Liver (tissue), 9 donors: ENCODE measurements around the gene GSC. TPM values are rescaled to one million over a fixed set of nuclear protein-coding genes. Genes with fewer than 3 reads are reported as not detected.

Experiments
- DNase-seq: peaks from one replicate; pipeline ENCODE4 v3.0.0-alpha.2; 2017; ENCODE audit warnings: low spot score
- H3K27ac ChIP-seq, 2 donors: one replicate each; pipeline ENCODE4 v1.7.0; 2013; ENCODE audit warnings: inconsistent platforms in 2 of 2, low read length in 2 of 2, control low read depth in 1 of 2, low read depth in 1 of 2, mild to moderate bottlenecking in 1 of 2
- H3K27me3 ChIP-seq, 4 donors: one replicate each; pipeline versions ENCODE4 v1.6.1 to v1.7.0; 2013; ENCODE audit warnings: low read length in 3 of 4, inconsistent platforms in 1 of 4, mild to moderate bottlenecking in 1 of 4, moderate library complexity in 1 of 4; ENCODE audit not compliant: control insufficient read depth in 4 of 4, insufficient read depth in 4 of 4
- H3K36me3 ChIP-seq, 4 donors: one replicate each; pipeline versions ENCODE4 v1.6.1 to v1.7.0; 2013; ENCODE audit warnings: low read length in 3 of 4, mild to moderate bottlenecking in 3 of 4, low read depth in 1 of 4, moderate library complexity in 1 of 4; ENCODE audit not compliant: control insufficient read depth in 4 of 4, insufficient read depth in 3 of 4
- H3K4me1 ChIP-seq, 4 donors: one replicate each; pipeline versions ENCODE4 v1.6.1 to v1.7.0; 2013; ENCODE audit warnings: low read length in 3 of 4, mild to moderate bottlenecking in 3 of 4, moderate library complexity in 1 of 4; ENCODE audit not compliant: control insufficient read depth in 4 of 4, insufficient read depth in 4 of 4
- H3K4me3 ChIP-seq, 3 donors: one replicate each; pipeline versions ENCODE4 v1.6.1 to v1.7.0; 2013; ENCODE audit warnings: low read length in 3 of 3, control low read depth in 1 of 3, low read depth in 1 of 3, mild to moderate bottlenecking in 1 of 3
- H3K9ac ChIP-seq, 2 donors: one replicate each; pipeline ENCODE4 v1.7.0; 2013; ENCODE audit warnings: low read length in 2 of 2, mild to moderate bottlenecking in 2 of 2, moderate library complexity in 2 of 2, control low read depth in 1 of 2, low read depth in 1 of 2
- H3K9me3 ChIP-seq, 4 donors: one replicate each; pipeline versions ENCODE4 v1.6.1 to v1.7.0; 2013; ENCODE audit warnings: low read length in 3 of 4; ENCODE audit not compliant: control insufficient read depth in 4 of 4
- EGR1 ChIP-seq, 2 donors: IDR thresholded peaks; 2 replicates each; pipeline ENCODE4 v1.6.1; 2016 to 2018; ENCODE audit warnings: antibody characterized with exemption in 2 of 2, low read depth in 2 of 2
- FOXA1 ChIP-seq: IDR thresholded peaks from 2 replicates; pipeline ENCODE4 v1.6.1; 2016; ENCODE audit warnings: antibody characterized with exemption
- FOXA2 ChIP-seq: IDR thresholded peaks from 2 replicates; pipeline ENCODE4 v1.6.1; 2016; ENCODE audit warnings: antibody characterized with exemption
- GABPA ChIP-seq, 2 donors: IDR thresholded peaks in 1 of 2; conservative IDR thresholded peaks in 1 of 2; 2 replicates each; pipeline ENCODE4 v1.6.1; 2016; ENCODE audit warnings: antibody characterized with exemption in 2 of 2, mild to moderate bottlenecking in 1 of 2, moderate library complexity in 1 of 2
- HNF4A ChIP-seq, 2 donors: conservative IDR thresholded peaks; 2 replicates each; pipeline ENCODE4 v1.6.1; 2016; ENCODE audit warnings: antibody characterized with exemption in 2 of 2, mild to moderate bottlenecking in 2 of 2
- HNF4G ChIP-seq: IDR thresholded peaks from 2 replicates; pipeline ENCODE4 v1.6.1; 2016; ENCODE audit warnings: antibody characterized with exemption
- JUND ChIP-seq, 2 donors: IDR thresholded peaks; 2 replicates each; pipeline ENCODE4 v1.6.1; 2016; ENCODE audit warnings: antibody characterized with exemption in 2 of 2
- NR2F2 ChIP-seq: IDR thresholded peaks from 2 replicates; pipeline ENCODE4 v1.6.1; 2016; ENCODE audit warnings: antibody characterized with exemption
- RAD21 ChIP-seq, 2 donors: IDR thresholded peaks; 2 replicates each; pipeline ENCODE4 v1.6.1; 2016; ENCODE audit warnings: antibody characterized with exemption in 2 of 2, mild to moderate bottlenecking in 2 of 2
- RXRA ChIP-seq, 2 donors: IDR thresholded peaks; 2 replicates each; pipeline ENCODE4 v1.6.1; 2017 to 2018; ENCODE audit warnings: antibody characterized with exemption in 2 of 2, mild to moderate bottlenecking in 1 of 2
- SP1 ChIP-seq: IDR thresholded peaks from 2 replicates; pipeline ENCODE4 v1.6.1; 2018; ENCODE audit warnings: antibody characterized with exemption, mild to moderate bottlenecking
- TAF1 ChIP-seq: conservative IDR thresholded peaks from 2 replicates; pipeline ENCODE4 v1.6.1; 2016; ENCODE audit warnings: antibody characterized with exemption, mild to moderate bottlenecking
- YY1 ChIP-seq: IDR thresholded peaks from 2 replicates; pipeline ENCODE4 v1.6.1; 2016; ENCODE audit warnings: antibody characterized with exemption, mild to moderate bottlenecking
- WGBS: extraction: QIAGEN DNeasy Blood & Tissue Kit; methylation state at CpG from one replicate; pipeline ENCODE4 v1.1.7; 2013; 5-methylcytosine and 5-hydroxymethylcytosine counted together
- polyA plus RNA-seq, 2 donors: library from polyadenylated mRNA; stranded (reverse) in 1 of 2; unstranded in 1 of 2; fragments of 200-250 nt in 1 of 2; fragments of >200 nt in 1 of 2; fragmentation: Nextera tagmentation in 1 of 2; extraction: Ambion mirVana in 1 of 2; gene quantifications; one replicate each; pipeline versions ENCODE4 v1.2.1 to v1.2.3, GENCODE V29; 2013 to 2015
- total RNA-seq, 2 donors: library from RNA; depleted of rRNA; stranded (reverse); fragments of >200 nt; gene quantifications; one replicate each; pipeline ENCODE4 v1.2.3, GENCODE V29; 2014
- TF ChIP-seq, protein P1 (sequence below): IDR thresholded peaks from 2 replicates; pipeline ENCODE4 v1.6.1; 2016; ENCODE audit warnings: antibody characterized with exemption
- TF ChIP-seq, protein P2 (sequence below): IDR thresholded peaks from 2 replicates; pipeline ENCODE4 v1.6.1; 2016; ENCODE audit warnings: antibody characterized with exemption
- TF ChIP-seq, protein P3 (sequence below): fragments of 150-350 bp; IDR thresholded peaks from 2 replicates; pipeline ENCODE4 v1.5.1; 2017; ENCODE audit warnings: improper control_type of control experiment, low read depth, low read length; ENCODE audit not compliant: missing input control
- TF ChIP-seq, protein P4 (sequence below): IDR thresholded peaks from 2 replicates; pipeline ENCODE4 v1.6.1; 2016; ENCODE audit warnings: antibody characterized with exemption
- TF ChIP-seq, protein P5 (sequence below): IDR thresholded peaks from 2 replicates; pipeline ENCODE4 v1.6.1; 2016; ENCODE audit warnings: antibody characterized with exemption, mild to moderate bottlenecking
- donor health status: healthy.
- donor health status: healthy.
- donor health status: healthy.
- donor health status: healthy.
- donor health status: healthy.

GSC gene
- total and polyA plus RNA-seq, 4 donors: not detected

DNA sequence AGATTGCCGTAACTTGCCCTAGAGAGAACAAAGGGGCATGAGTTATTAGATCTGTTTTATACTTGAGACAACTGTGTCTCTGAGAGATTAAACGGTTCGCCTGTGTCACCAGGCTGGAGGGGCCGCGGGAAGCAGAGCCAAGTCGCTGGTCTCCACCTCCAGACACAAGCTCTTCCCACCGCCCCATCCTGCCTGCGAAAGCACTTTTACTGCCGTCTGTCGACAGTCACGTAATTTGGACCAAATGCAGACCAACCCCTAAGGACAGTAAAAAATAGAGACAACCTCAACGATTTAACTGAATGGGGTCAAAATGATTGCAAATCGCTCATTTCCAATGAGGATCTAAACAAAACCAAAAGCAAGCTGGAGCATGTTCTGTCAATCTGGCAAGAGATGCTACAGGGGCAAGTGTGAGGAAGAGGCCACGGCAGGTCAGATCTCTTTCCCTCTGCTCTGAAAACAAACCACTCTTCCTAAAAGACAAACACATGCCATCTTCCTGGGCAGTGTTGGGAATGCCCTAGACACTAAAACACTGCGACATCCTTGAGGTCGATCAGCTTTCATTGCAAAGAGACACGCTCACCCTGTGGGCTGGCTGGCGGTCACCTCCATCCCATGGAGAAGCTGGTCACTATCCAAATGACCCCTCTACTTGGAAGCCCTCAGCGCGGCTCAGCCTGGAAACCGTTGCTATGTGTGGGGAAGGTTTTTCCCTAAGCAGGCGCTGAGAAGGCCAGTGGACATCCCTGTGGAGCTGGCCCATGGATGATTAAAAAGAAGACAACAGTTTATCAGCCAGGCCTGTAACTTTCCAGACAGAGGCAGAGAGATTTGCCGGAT, 17.1 kb downstream of the GSC start:
- Histone ChIP-seq H3K4me3 (no peak overlapping the region), H3K36me3 (no peaks in the 10 kb centered on the region), H3K27me3 (no peaks in the 10 kb centered on the region), H3K4me1 (no peaks in the 10 kb centered on the region), H3K27ac (no peak overlapping the region), H3K9me3 (no peaks in the 10 kb centered on the region), H3K9ac (no peak overlapping the region)
- TF ChIP-seq FOXA2 (no peak), SP1 (no peak), GABPA (IDR thresholded peaks at IDR 0.05 in 1 of 2, conservative IDR thresholded peaks at IDR 0.05 in 1 of 2) (no peak), NR2F2 (no peak), EGR1 (IDR thresholded peaks at IDR 0.05; ENCODE audit: low read depth in 2 of 2) (no peak), RXRA (IDR thresholded peaks at IDR 0.05) (no peak)
- TF ChIP-seq, protein P1, sequence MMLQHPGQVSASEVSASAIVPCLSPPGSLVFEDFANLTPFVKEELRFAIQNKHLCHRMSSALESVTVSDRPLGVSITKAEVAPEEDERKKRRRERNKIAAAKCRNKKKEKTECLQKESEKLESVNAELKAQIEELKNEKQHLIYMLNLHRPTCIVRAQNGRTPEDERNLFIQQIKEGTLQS: no peak
- 77% methylated on average over 23 of the region's 23 CpGs for WGBS
- no peak for DNase-seq

DNA sequence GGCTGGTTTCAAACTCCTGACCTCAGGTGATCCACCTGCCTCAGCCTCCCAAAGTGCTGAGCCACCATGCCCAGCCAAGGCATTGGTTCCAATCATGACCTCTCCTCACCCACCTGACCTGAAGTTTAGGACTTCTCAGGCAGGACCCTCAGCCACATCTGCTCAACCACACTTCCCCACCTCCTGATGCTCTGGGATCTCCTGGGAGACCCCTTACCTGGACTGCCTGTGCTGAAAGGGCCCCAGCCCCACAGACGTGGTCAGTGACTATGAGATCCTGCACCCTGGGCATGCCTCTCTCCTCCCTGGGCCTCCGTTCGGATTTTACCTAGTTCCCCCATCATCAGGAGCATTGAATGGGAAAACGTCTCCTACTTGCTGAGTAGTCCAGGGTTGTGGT, 18.0 kb downstream of the GSC start:
- Histone ChIP-seq H3K27me3 (no peaks in the 10 kb centered on the region), H3K4me1 (no peaks in the 10 kb centered on the region), H3K36me3 (no peaks in the 10 kb centered on the region), H3K9me3 (no peaks in the 10 kb centered on the region), H3K9ac (no peak overlapping the region), H3K4me3 (no peak overlapping the region), H3K27ac (no peak overlapping the region)
- no peak for DNase-seq
- WGBS: 63% methylated on average over 4 of the region's 4 CpGs
- no peak for TF ChIP-seq NR2F2
- no peak for TF ChIP-seq HNF4G
- no peak for TF ChIP-seq RXRA (IDR thresholded peaks at IDR 0.05)
- no peak for TF ChIP-seq TAF1
- TF ChIP-seq, protein P1: no peak
- no peak for TF ChIP-seq FOXA2
- TF ChIP-seq, protein P2, sequence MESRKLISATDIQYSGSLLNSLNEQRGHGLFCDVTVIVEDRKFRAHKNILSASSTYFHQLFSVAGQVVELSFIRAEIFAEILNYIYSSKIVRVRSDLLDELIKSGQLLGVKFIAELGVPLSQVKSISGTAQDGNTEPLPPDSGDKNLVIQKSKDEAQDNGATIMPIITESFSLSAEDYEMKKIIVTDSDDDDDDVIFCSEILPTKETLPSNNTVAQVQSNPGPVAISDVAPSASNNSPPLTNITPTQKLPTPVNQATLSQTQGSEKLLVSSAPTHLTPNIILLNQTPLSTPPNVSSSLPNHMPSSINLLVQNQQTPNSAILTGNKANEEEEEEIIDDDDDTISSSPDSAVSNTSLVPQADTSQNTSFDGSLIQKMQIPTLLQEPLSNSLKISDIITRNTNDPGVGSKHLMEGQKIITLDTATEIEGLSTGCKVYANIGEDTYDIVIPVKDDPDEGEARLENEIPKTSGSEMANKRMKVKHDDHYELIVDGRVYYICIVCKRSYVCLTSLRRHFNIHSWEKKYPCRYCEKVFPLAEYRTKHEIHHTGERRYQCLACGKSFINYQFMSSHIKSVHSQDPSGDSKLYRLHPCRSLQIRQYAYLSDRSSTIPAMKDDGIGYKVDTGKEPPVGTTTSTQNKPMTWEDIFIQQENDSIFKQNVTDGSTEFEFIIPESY: no peak
- TF ChIP-seq, protein P3, sequence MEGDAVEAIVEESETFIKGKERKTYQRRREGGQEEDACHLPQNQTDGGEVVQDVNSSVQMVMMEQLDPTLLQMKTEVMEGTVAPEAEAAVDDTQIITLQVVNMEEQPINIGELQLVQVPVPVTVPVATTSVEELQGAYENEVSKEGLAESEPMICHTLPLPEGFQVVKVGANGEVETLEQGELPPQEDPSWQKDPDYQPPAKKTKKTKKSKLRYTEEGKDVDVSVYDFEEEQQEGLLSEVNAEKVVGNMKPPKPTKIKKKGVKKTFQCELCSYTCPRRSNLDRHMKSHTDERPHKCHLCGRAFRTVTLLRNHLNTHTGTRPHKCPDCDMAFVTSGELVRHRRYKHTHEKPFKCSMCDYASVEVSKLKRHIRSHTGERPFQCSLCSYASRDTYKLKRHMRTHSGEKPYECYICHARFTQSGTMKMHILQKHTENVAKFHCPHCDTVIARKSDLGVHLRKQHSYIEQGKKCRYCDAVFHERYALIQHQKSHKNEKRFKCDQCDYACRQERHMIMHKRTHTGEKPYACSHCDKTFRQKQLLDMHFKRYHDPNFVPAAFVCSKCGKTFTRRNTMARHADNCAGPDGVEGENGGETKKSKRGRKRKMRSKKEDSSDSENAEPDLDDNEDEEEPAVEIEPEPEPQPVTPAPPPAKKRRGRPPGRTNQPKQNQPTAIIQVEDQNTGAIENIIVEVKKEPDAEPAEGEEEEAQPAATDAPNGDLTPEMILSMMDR: no peak
- no peak for TF ChIP-seq HNF4A (conservative IDR thresholded peaks at IDR 0.05)
- TF ChIP-seq, protein P4, sequence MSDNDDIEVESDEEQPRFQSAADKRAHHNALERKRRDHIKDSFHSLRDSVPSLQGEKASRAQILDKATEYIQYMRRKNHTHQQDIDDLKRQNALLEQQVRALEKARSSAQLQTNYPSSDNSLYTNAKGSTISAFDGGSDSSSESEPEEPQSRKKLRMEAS: no peak
- TF ChIP-seq, protein P5, sequence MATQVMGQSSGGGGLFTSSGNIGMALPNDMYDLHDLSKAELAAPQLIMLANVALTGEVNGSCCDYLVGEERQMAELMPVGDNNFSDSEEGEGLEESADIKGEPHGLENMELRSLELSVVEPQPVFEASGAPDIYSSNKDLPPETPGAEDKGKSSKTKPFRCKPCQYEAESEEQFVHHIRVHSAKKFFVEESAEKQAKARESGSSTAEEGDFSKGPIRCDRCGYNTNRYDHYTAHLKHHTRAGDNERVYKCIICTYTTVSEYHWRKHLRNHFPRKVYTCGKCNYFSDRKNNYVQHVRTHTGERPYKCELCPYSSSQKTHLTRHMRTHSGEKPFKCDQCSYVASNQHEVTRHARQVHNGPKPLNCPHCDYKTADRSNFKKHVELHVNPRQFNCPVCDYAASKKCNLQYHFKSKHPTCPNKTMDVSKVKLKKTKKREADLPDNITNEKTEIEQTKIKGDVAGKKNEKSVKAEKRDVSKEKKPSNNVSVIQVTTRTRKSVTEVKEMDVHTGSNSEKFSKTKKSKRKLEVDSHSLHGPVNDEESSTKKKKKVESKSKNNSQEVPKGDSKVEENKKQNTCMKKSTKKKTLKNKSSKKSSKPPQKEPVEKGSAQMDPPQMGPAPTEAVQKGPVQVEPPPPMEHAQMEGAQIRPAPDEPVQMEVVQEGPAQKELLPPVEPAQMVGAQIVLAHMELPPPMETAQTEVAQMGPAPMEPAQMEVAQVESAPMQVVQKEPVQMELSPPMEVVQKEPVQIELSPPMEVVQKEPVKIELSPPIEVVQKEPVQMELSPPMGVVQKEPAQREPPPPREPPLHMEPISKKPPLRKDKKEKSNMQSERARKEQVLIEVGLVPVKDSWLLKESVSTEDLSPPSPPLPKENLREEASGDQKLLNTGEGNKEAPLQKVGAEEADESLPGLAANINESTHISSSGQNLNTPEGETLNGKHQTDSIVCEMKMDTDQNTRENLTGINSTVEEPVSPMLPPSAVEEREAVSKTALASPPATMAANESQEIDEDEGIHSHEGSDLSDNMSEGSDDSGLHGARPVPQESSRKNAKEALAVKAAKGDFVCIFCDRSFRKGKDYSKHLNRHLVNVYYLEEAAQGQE: no peak
- TF ChIP-seq FOXA1: no peak
- no peak for TF ChIP-seq SP1
- no peak for TF ChIP-seq YY1
- no peak for TF ChIP-seq JUND (IDR thresholded peaks at IDR 0.05)
- TF ChIP-seq RAD21 (IDR thresholded peaks at IDR 0.05): no peak
- TF ChIP-seq GABPA (IDR thresholded peaks at IDR 0.05 in 1 of 2, conservative IDR thresholded peaks at IDR 0.05 in 1 of 2): no peak
